GM21786 (cell line): ENCODE results near the gene SCGN.

Source experiments
- ATAC-seq: cut with Tn5 transposase; IDR thresholded peaks from one replicate; pipeline ENCODE4 v1.9.1; 2021; ENCODE audit not compliant: unreplicated experiment

SCGN gene

GRCh38 chr6:25684565-25684964 lies 32.5 kb downstream of the SCGN start:
- ATAC-seq: no peak

- no peak for ATAC-seq
Observed at GRCh38 chr6:25685251-25685650, 33.2 kb downstream of the SCGN start.

DNA sequence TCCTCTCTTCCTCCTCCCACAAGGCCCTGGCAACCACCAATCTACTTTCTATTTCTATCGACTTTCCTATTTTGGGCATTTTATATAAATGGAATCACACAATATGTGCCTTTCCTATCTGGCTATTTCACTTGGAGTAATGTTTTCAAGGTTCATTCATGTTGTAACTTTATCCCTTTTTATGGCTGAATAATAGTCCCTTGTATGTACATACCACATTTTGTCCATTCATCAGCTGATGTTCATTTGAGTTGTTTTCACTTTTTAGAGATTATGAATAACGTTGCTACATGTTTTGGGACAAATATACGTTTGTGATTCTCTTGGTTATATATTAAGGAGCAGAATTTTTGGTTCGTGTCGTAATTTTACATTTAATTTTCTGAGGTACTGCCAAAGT lies 33.9 kb downstream of the SCGN start:
- ATAC-seq: no peak

- no peak for ATAC-seq
Observed at GRCh38 chr6:25686856-25687255, 34.8 kb downstream of the SCGN start.

DNA sequence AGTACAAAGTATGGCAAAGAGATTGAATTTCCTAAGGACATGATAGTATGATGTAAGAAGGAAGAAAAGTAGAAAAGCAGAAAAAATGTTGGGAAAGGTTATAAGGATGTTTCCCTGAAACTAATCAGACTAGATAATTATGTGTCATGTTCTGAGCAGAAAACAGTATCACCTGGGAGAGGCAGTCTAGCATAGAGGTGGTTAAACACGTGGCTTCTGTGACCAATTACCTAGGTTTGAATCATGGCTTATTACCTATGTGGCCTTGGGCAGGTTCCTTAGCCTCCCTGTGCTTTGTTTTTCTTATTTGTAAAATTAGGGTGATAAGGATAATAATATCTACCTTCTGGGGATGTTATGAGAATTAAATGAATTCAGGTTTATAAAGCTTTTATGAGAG lies 38.0 kb downstream of the SCGN start:
- ATAC-seq: no peak

DNA sequence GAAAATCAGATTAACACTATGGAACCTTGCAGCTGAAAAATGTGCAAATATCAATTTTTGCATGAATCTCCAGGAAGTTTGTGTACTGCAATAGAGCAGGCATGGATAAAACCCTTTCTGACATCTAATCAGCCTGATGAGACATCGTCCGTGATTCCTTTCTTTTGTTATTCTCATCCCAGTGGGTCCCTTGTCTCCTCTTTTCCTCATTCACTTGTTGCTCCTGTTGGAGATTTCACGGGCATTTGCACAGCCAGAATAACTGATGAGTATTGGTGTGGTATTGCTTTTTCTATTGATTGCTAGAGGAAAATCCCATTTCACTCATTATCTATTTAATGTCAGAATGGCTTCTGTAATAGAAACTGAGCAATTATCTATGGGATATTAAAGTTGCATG lies 39.9 kb downstream of the SCGN start:
- no peak for ATAC-seq

DNA sequence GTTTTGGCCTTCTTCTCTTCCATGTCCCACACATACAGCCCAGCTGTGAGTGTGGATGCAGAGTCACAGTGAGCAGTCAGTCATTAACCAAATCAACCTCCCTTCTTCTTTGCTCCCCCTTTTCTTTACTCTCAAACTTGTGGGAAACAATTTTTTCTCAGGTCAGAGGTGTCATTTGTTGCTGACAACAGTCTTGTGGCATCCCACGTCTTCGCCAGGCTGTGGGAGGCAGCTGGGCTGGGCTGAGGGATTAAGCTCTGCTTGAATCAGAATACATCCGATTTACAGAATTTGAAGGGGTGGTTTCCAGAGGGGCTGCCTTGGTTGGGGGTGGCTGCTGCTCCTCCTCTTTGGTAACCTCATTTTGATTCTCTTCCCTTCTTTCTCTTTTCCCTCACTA lies 40.5 kb downstream of the SCGN start:
- ATAC-seq: no peak

DNA sequence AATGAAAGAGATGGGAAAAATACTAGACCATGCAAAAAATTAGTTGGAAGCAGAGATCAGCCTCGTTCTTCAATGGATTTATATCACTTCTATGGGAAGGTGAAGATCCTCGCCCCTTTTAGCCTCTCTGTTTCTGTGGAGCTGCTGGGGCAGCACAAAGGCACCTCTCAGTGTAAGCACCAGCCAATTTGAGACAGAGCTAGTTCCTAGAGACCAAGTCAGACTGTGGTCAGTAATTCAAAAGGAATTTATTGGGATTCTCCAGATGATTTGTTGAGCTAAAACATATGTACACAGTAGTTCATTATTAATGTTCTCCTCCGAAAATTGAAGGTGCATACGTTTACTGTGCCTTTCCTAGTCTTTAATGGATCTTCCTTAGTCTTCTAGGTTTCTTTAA lies 42.4 kb downstream of the SCGN start:
- no peak for ATAC-seq

DNA sequence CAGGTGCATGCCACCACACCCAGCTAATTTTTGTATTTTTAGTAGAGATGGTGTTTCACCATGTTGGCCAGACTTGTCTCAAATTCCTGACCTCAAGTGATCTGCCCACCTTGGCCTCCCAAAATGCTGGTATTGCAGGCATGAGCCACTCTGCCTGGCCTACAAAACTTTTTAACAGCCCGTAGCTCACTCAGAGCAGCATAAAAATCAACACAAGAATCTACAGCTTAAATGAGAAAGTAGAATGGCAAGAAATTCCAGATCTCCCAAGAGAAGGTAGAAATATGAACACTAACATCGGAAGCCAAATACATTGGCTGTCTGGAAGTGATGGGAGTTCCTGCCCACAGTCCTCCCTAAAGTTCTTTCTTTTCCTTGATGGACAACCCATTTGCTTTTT lies 43.7 kb downstream of the SCGN start:
- no peak for ATAC-seq

GRCh38 chr6:25697537-25698340 lies 45.7 kb downstream of the SCGN start:
- ATAC-seq: no peak

DNA sequence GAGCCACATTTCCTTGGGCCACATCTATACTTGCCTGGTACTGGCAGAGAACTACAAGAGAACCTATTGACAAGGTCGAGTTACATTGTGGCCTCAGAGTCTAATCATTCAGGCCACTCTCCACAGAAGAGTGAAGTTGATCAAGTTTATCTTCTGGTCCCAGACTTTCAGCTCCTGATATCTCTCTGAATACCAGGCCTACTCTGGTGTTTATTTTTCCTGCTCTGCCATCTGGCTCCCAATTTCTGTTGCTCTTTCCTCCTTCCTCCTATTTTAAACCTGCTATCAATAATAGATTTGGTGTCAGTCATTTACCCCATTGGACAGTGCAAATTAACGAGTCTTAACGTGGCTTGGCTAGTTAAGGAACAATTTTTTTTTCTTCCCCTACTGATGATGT lies 46.6 kb downstream of the SCGN start:
- no peak for ATAC-seq

DNA sequence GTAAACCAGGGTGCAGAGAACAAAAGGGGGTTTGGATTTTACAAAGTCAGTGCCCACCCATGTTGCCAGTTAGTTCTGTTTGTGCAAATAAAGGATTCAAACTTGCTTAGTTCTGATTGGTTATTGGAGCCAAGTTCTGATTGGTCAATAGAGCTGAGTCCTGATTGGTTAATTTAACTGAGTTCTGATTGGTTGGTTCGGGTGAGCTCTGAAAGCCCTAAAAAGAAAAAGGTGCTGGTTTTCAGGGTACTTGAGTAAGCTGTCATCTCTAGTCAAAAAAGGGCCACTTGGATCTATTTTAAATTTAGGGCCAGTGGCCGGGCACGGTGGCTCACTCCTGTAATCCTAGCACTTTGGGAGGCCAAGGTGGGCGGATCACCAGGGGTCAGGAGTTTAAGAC lies 47.6 kb downstream of the SCGN start:
- ATAC-seq: no peak

GRCh38 chr6:25700761-25701160 lies 48.7 kb downstream of the SCGN start:
- ATAC-seq: no peak

DNA sequence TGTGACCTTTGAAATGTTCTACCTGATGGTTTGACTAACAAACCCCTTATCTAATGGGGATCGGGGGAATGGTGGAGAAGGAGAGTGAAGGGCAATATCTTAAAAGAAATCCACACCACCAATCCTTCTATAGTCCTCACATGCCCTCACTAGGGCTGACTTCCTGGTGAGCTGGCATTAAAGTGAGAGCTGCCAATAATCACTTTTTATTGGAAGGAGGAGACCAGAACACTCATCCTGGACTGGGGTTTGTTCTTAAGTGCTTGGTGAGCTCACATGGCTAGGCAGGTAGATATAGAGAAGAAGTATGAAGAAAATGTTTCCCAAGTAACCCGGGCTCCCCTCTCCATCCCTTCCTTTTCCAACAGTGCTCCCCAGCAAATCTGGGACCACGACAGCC lies 49.8 kb downstream of the SCGN start:
- no peak for ATAC-seq

DNA sequence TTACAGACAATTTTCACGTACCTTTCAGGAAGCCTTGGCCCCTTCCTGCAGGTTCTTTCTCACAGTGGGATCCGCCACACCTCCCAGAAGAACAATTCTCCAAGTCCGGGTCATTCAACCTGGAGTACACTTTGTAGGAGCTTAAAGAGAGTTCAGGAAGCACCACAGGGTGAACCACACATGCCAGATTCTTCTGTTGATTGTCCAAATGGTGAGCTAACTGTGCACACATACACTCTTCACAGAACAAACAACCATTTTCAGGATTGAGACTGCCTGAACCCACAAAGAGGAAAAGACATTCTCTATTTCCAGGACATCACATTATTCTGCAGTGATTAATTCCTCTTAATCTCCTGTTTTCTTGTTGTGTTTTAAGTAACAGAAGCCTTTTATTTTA lies 51.0 kb downstream of the SCGN start:
- ATAC-seq: no peak

- no peak for ATAC-seq
Observed at GRCh38 chr6:25704001-25704400, 52.0 kb downstream of the SCGN start.

DNA sequence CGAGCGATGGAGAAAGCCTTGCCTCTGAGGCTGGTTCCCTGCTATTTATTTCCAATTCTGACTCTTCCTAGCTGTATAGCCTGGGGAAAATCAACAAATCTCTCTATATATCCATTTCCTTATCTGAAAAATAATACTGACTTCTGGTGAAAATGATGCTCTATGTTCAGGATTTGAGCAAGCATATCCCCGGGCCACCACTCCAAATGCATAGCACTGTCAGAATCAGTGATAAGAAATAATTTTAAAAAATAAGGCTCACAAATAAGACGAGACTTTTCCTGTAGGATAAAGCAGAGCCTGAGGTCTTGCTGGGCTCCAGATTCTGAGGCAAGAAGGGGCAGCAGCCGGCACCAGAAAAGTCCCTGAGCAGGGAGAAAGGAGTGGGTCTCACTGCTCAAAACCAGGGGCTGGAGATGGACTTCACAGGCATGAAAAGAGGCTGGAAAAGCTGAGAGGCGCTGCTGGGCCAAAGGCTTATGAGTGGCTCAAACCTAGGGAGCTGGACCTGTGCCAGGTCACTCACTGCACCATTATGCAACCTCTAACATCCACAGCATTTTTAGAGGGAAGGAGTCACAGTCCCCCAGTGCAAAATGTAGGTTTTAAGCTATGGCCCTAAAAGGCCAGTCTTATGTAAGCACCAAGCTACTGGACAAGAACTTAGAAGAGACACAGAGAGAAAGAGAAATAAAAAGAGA lies 54.4 kb downstream of the SCGN start:
- ATAC-seq: no peak

DNA sequence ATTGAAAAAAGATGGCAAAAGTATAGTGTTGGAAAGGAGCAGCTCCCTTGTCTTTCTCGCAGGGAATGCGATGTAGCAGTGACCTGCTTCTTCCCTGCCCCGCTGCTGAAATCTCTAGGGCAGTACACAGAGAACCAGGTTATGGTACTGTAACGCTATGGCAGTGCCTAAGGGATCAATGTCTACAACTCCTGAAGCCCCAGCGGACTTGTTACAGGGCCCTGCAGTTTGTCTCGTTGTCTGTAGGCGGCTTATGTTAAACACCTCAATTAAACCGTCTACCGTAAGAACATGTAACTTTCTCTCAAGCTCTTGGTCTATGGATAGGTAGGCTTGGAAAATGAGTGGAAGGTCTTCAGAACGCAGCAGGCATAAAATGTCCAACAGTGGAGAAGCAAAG lies 57.7 kb downstream of the SCGN start:
- no peak for ATAC-seq

DNA sequence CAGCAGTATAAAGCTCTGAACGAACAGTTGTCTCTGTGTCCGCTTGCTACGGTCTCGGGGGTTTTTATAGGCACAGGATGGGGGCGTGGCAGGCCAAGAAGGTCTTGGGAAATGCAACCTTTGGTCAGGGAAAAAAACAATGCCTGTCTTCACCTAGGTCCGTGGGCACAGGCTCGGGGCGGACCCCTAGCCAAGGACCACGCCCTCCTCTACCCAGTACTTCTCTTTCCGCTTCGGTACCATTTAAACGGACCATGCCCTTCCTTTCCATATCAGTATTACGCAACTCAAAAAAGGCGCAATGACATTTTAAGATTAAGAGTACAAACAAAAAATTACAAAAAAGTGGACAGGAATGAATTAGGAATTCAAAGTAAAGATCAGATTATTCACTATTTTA lies 58.3 kb downstream of the SCGN start:
- ATAC-seq: no peak

GRCh38 chr6:25713824-25714223 lies 61.8 kb downstream of the SCGN start:
- ATAC-seq: no peak

GRCh38 chr6:25714765-25715164 lies 62.8 kb downstream of the SCGN start:
- no peak for ATAC-seq

- ATAC-seq: no peak
Observed at GRCh38 chr6:25715794-25716193, 63.8 kb downstream of the SCGN start.
